ENCODE measurements around the gene TESMIN.

- TF ChIP-seq POLR2A (IDR thresholded peaks at IDR 0.05): no peak
- TF ChIP-seq CTCF (IDR thresholded peaks at IDR 0.05 in 4 of 5, conservative IDR thresholded peaks at IDR 0.05 in 1 of 5): no peak
Measured at GRCh38 chr11:68677432-68677831, 73.9 kb downstream of the TESMIN start.
